Right lobe of liver (tissue), 4 donors: ENCODE data around the gene SLC20A1.

Experiments used
- CTCF ChIP-seq, 4 donors: fragments of 200-600 bp in 3 of 4; fragments of 450-650 bp in 1 of 4; IDR thresholded peaks; one replicate each; pipeline versions ENCODE4 v1.5.1 to v1.8.0; 2016 to 2022; ENCODE audit warnings: antibody characterized with exemption in 4 of 4, mild to moderate bottlenecking in 2 of 4
- POLR2A ChIP-seq: fragments of 450-650 bp; IDR thresholded peaks from one replicate; pipeline ENCODE4 v1.6.1; 2017; ENCODE audit warnings: antibody characterized with exemption, mild to moderate bottlenecking
- donor health status: DM: no; HTN: no; CAD: no.
- donor health status: DM: no; HTN: no; CAD: no.
- donor health status: DM: no; HTN: yes; CAD: no.

GRCh38 chr2:112646791-112647689 is 1.3 kb downstream of the SLC20A1 start:
- TF ChIP-seq CTCF (IDR thresholded peaks at IDR 0.05) (no peak), POLR2A (no peak)
